Suprapubic skin (tissue), 3 donors: ENCODE measurements around the gene ACTR3C.
"Not testable (repeated sequence)": the region's sequence is repeated elsewhere in the genome, so short reads cannot be mapped to it uniquely, and the experiment has no call there.

Source experiments
- CTCF ChIP-seq, 2 donors: fragments of 200-600 bp in 1 of 2; fragments of 450-650 bp in 1 of 2; sonication (generic) in 1 of 2; IDR thresholded peaks; one replicate each; pipeline ENCODE4 v1.5.1; 2016 to 2019; ENCODE audit warnings: antibody characterized with exemption in 2 of 2, mild to moderate bottlenecking in 1 of 2, moderate library complexity in 1 of 2
- EP300 ChIP-seq: sonication (generic); formaldehyde crosslinking; IDR thresholded peaks from one replicate; pipeline ENCODE4 v1.6.1; 2017; ENCODE audit warnings: antibody characterized with exemption
- POLR2A ChIP-seq, 2 donors: fragments of 450-650 bp; IDR thresholded peaks; one replicate each; pipeline ENCODE4 v1.6.1; 2017; ENCODE audit warnings: antibody characterized with exemption in 2 of 2, mild to moderate bottlenecking in 2 of 2, moderate library complexity in 2 of 2

- not testable (repeated sequence) for TF ChIP-seq CTCF (IDR thresholded peaks at IDR 0.05); POLR2A (IDR thresholded peaks at IDR 0.05); EP300
Observed at GRCh38 chr7:150278383-150278782, 45.0 kb downstream of the ACTR3C start.
